HepG2 (cell line): ENCODE measurements around the gene PRKCE. TPM values are rescaled to one million over a fixed set of nuclear protein-coding genes. Genes with fewer than 3 reads are reported as not detected.

ENCODE experiments used
- ATAC-seq: fragments of 200-7000 bp; cut with Tn5 transposase; 3 replicates; pipeline ENCODE4 v1.9.1; 2020; ENCODE audit warnings: mild to moderate bottlenecking, moderate library complexity
- BruUV-seq: library from RNA; stranded (reverse); fragments of 400-500 nt; replicated peaks from 2 replicates; lab custom pipeline; 2021; lab: Mats Ljungman, UMichigan
- CTCF ChIA-PET: fragments of 300-600 bp; formaldehyde crosslinking; extraction: SDS; loops from one replicate; lab custom pipeline; 2021; ENCODE audit warnings: low total read pairs, inconsistent platforms, low intra/inter-chr PET ratio; lab: Yijun Ruan, JAX
- POLR2A ChIA-PET: fragments of 350-600 bp; sonication (Branson Sonifier 250); formaldehyde crosslinking; loops from one replicate; lab custom pipeline; 2020; ENCODE audit warnings: antibody characterized with exemption, inconsistent platforms; lab: Yijun Ruan, JAX
- DNase-seq: peaks from one replicate; pipeline ENCODE4 v3.0.0-alpha.2; 2015; ENCODE audit warnings: low spot score
- FAIRE-seq: peaks from 3 replicates; lab custom pipeline; 2011; peaks lifted over from hg19 to GRCh38; lab: Jason Lieb, UNC
- H2AFZ ChIP-seq: one replicate; pipeline ENCODE4 v1.6.1; 2011; ENCODE audit warnings: low read length, inconsistent platforms
- H3K27ac ChIP-seq: fragments of 300-600 bp; 3 replicates; pipeline ENCODE4 v1.8.0; 2011; ENCODE audit warnings: mixed run types, mild to moderate bottlenecking, mixed read lengths, low read length, inconsistent platforms; ENCODE audit not compliant: insufficient read depth; ENCODE audit errors: extremely low read length
- H3K27me3 ChIP-seq, 2 experiments: fragments of 200-600 bp in 1 of 2; 2 replicates in 1 of 2; 3 replicates in 1 of 2; pipeline versions ENCODE4 v1.6.0 to v1.8.0; 2011; ENCODE audit warnings: low read length in 2 of 2, mild to moderate bottlenecking in 2 of 2, moderate library complexity in 2 of 2, inconsistent platforms in 1 of 2; ENCODE audit not compliant: insufficient read depth in 2 of 2, control insufficient read depth in 1 of 2
- H3K36me3 ChIP-seq, 2 experiments: fragments of 200-600 bp in 1 of 2; replicated peaks in 1 of 2; 2 replicates in 1 of 2; 3 replicates in 1 of 2; pipeline versions ENCODE4 v1.5.1 to v1.8.0; 2011; ENCODE audit warnings: low read length in 2 of 2, inconsistent platforms in 1 of 2; ENCODE audit not compliant: insufficient read depth in 2 of 2, control insufficient read depth in 1 of 2
- H3K4me1 ChIP-seq: 2 replicates; pipeline ENCODE4 v1.5.1; 2012; ENCODE audit warnings: low read length, inconsistent platforms; ENCODE audit not compliant: insufficient read depth
- H3K4me2 ChIP-seq: 2 replicates; pipeline ENCODE4 v1.6.0; 2011; ENCODE audit warnings: low read depth, low read length, inconsistent platforms
- H3K4me3 ChIP-seq, 3 experiments: fragments of 200-600 bp in 1 of 3; sonication (generic), shearing (Covaris generic) in 1 of 3; replicated peaks in 1 of 3; 2 replicates each; pipeline ENCODE4 v1.5.1; 2011 to 2016; ENCODE audit warnings: low read length in 3 of 3, inconsistent platforms in 2 of 3, low read depth in 2 of 3, mild to moderate bottlenecking in 2 of 3, control low read depth in 1 of 3, mixed read lengths in 1 of 3; ENCODE audit not compliant: insufficient read depth in 1 of 3
- H3K79me2 ChIP-seq: one replicate; pipeline ENCODE4 v1.6.1; 2011; ENCODE audit warnings: low read length, inconsistent platforms; ENCODE audit not compliant: insufficient read depth
- H3K9ac ChIP-seq: 2 replicates; pipeline ENCODE4 v1.6.0; 2011; ENCODE audit warnings: mild to moderate bottlenecking, low read depth, low read length, inconsistent platforms; ENCODE audit not compliant: insufficient read depth
- H3K9me3 ChIP-seq: 2 replicates; pipeline ENCODE4 v1.5.1; 2012; ENCODE audit warnings: mild to moderate bottlenecking, low read length
- H4K20me1 ChIP-seq: 2 replicates; pipeline ENCODE4 v1.6.0; 2011; ENCODE audit warnings: inconsistent platforms, mild to moderate bottlenecking, low read length, moderate library complexity; ENCODE audit not compliant: insufficient read depth
- AGO2 ChIP-seq: fragments of 200-400 bp; formaldehyde crosslinking; optimal IDR thresholded peaks from 2 replicates; pipeline ENCODE3; 2017; ENCODE audit warnings: mild to moderate bottlenecking, low read depth, low read length, moderate library complexity
- BHLHE40 ChIP-seq: IDR thresholded peaks from 2 replicates; pipeline ENCODE4 v1.6.1; 2011; ENCODE audit warnings: low read length, improper control_type of control experiment
- CBFB ChIP-seq: sonication (generic); formaldehyde crosslinking; IDR thresholded peaks from 2 replicates; pipeline ENCODE4 v1.4.0; 2020; ENCODE audit warnings: missing genetic modification reagents
- CCDC6 ChIP-seq: sonication (generic); formaldehyde crosslinking; IDR thresholded peaks from 2 replicates; pipeline ENCODE4 v1.8.1; 2022; ENCODE audit warnings: mild to moderate bottlenecking, missing genetic modification reagents, moderate library complexity
- CENPX ChIP-seq: sonication (generic); formaldehyde crosslinking; IDR thresholded peaks from 2 replicates; pipeline ENCODE4 v1.9.0; 2021; ENCODE audit warnings: mild to moderate bottlenecking, missing genetic modification reagents, moderate library complexity
- FOXO1 ChIP-seq: sonication (generic); formaldehyde crosslinking; IDR thresholded peaks from 2 replicates; pipeline ENCODE4 v1.4.0; 2020; ENCODE audit warnings: missing genetic modification reagents
- HIVEP1 ChIP-seq: sonication (generic); formaldehyde crosslinking; IDR thresholded peaks from 2 replicates; pipeline ENCODE4 v1.4.0; 2020; ENCODE audit warnings: mild to moderate bottlenecking, missing genetic modification reagents
- KAT7 ChIP-seq: IDR thresholded peaks from 2 replicates; pipeline ENCODE4 v1.6.1; 2018; ENCODE audit warnings: borderline replicate concordance, missing compliant biosample characterization
- NFE2L1 ChIP-seq: sonication (generic); formaldehyde crosslinking; IDR thresholded peaks from 2 replicates; pipeline ENCODE4 v1.4.0; 2020; ENCODE audit warnings: missing genetic modification reagents, mild to moderate bottlenecking, borderline replicate concordance
- SALL2 ChIP-seq: sonication (generic); formaldehyde crosslinking; IDR thresholded peaks from 2 replicates; pipeline ENCODE4 v1.8.1; 2023; ENCODE audit warnings: mild to moderate bottlenecking, missing genetic modification reagents, inconsistent platforms
- SOX5 ChIP-seq: IDR thresholded peaks from 2 replicates; pipeline ENCODE4 v1.6.1; 2016; ENCODE audit warnings: borderline replicate concordance
- SRF ChIP-seq: IDR thresholded peaks from 2 replicates; pipeline ENCODE4 v1.6.1; 2011; ENCODE audit warnings: mild to moderate bottlenecking, low read depth, low read length, moderate library complexity
- ZBTB8A ChIP-seq: sonication (generic); formaldehyde crosslinking; IDR thresholded peaks from 2 replicates; pipeline ENCODE4 v1.4.0; 2020; ENCODE audit warnings: mild to moderate bottlenecking, low read depth, missing genetic modification reagents, borderline replicate concordance
- ZFP36L1 ChIP-seq: sonication (generic); formaldehyde crosslinking; IDR thresholded peaks from 2 replicates; pipeline ENCODE4 v1.8.0; 2022; ENCODE audit warnings: mild to moderate bottlenecking, missing genetic modification reagents, moderate library complexity
- ZFYVE20 ChIP-seq: sonication (generic); formaldehyde crosslinking; IDR thresholded peaks from 2 replicates; pipeline ENCODE4 v1.8.0; 2023; ENCODE audit warnings: low read depth, mild to moderate bottlenecking, moderate library complexity, missing genetic modification reagents, borderline replicate concordance
- ZNF558 ChIP-seq: sonication (generic); formaldehyde crosslinking; IDR thresholded peaks from 2 replicates; pipeline ENCODE4 v1.9.0; 2022; ENCODE audit warnings: mild to moderate bottlenecking, missing genetic modification reagents, borderline replicate concordance
- ZNF781 ChIP-seq: sonication (generic); formaldehyde crosslinking; IDR thresholded peaks from 2 replicates; pipeline ENCODE4 v1.5.1; 2020; ENCODE audit warnings: borderline replicate concordance, mild to moderate bottlenecking, missing genetic modification reagents; ENCODE audit errors: not compliant biosample characterization
- ZNF782 ChIP-seq: sonication (generic); formaldehyde crosslinking; IDR thresholded peaks from 2 replicates; pipeline ENCODE4 v1.4.0; 2020; ENCODE audit warnings: missing genetic modification reagents, mild to moderate bottlenecking, borderline replicate concordance
- WGBS: methylation state at CpG from one replicate; pipeline ENCODE4 v1.1.6; 2017; ENCODE audit warnings: low lambda C conversion rate; 5-methylcytosine and 5-hydroxymethylcytosine counted together
- in situ Hi-C: cut with HindIII; loops from 2 replicates; pipeline ENCODE4 v1.10.0; 2017; ENCODE audit warnings: low pct_unique_long_range_greater_than_20kb; ENCODE audit not compliant: extremely low pct_ligation_motif_present
- intact Hi-C: fragments of 100-400 bp; cut with micrococcal nuclease; formaldehyde crosslinking; loops from one replicate; pipeline ENCODE4 v1.10.0; 2022; ENCODE audit not compliant: unreplicated experiment
- polyA plus RNA-seq, 8 experiments: library from polyadenylated mRNA; depleted of rRNA in 3 of 8; stranded (reverse) in 7 of 8; unstranded in 1 of 8; fragments of >200 nt; fragmentation: Illumina TruSeq in 4 of 8; extraction: Trizol in 4 of 8; gene quantifications; 2 replicates each; pipeline versions ENCODE4 v1.2.1 to v1.2.3, GENCODE V29; 2011 to 2016; ENCODE audit warnings: low read depth in 4 of 8, missing spikeins in 1 of 8, mixed read lengths in 1 of 8; ENCODE audit not compliant: insufficient read depth in 1 of 8
- total RNA-seq, 5 experiments: library from RNA; depleted of rRNA; stranded (reverse); fragments of >200 nt; fragmentation: Illumina TruSeq; extraction: Trizol; gene quantifications; 2 replicates each; pipeline ENCODE4 v1.2.3, GENCODE V29; 2016; ENCODE audit warnings: low read depth in 1 of 5
- TF ChIP-seq, protein P1 (sequence below): sonication (generic); formaldehyde crosslinking; conservative IDR thresholded peaks from 2 replicates; pipeline ENCODE4 v1.5.0; 2020; ENCODE audit warnings: missing genetic modification reagents
- TF ChIP-seq, protein P2 (sequence below): sonication (generic); formaldehyde crosslinking; conservative IDR thresholded peaks from 2 replicates; pipeline ENCODE4 v1.8.0; 2022; ENCODE audit warnings: low read depth, missing genetic modification reagents
- TF ChIP-seq, protein P3 (sequence below): sonication (generic); formaldehyde crosslinking; IDR thresholded peaks from 2 replicates; pipeline ENCODE4 v1.4.0; 2020; ENCODE audit warnings: low read depth, mild to moderate bottlenecking, missing genetic modification reagents

PRKCE gene
- total and polyA plus RNA-seq, 2 of the 13 experiments (the other 11 are each of a cell fraction or from before 2014, with no cell fraction given): 1.0 to 3.9 TPM

DNA sequence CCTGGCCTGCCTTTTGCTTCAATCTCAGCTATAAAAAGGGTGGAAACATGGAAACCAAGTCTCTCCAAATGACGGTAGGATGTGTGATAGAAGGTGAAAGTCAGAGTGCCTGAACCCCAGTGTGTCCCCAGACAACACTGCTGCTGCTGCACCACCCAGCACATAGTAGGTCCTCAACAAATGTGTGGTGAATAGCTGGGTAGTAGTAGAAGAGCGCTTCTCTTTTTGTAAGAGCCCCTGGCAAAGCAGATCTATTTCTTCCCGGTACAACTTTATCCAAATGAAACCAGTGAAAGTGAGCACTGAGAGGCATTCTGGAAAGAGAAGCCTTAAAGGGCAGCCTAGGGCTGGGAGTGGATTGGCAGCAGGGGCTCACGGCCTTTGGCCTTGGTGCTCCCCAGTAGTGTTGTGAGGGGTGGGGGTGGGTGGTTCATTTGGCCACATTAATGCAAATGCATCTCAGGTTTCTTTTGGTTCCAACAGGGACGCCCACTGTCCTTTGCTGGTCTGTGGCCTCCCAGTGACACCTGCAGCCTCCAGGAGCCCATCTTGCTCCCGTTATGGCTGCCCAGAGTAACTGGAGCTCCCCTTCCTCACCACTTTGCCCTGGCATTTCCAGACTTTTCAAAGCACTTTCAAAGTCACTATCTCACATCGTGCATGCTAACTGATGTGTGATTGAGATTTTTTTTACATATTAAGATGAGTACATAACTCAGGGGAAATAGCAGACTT lies 341.4 kb downstream of the PRKCE start:
- WGBS: 15% methylated on average over 7 of the region's 7 CpGs
- TSS peak; percentile 51 for BruUV-seq
- in situ Hi-C loops: loop anchor here (5.0 kb wide), 2 partner anchors 304 to 379 kb away; partner anchors contain the start of gene EPAS1
- no peaks in the 10 kb centered on the region for H3K79me2 ChIP-seq
- DNase-seq: no peak
- H3K27me3 ChIP-seq: no peaks in the 10 kb centered on the region
- peak overlapping the region in 2 of 3 experiments; percentile 13 to 59; a peak in 3 of 6 replicates for H3K4me3 ChIP-seq
- no peaks in the 10 kb centered on the region for H4K20me1 ChIP-seq
- no peak overlapping the region for H2AFZ ChIP-seq
- intact Hi-C loops: loop anchor here (1.0 to 5.0 kb wide), 6 partner anchors 9 to 468 kb away; partner anchors contain the start of gene EPAS1
- H3K9me3 ChIP-seq: no peaks in the 10 kb centered on the region
- peak overlapping the region; percentile 78 for H3K4me2 ChIP-seq
- peak overlapping the region; percentile 72 for H3K27ac ChIP-seq
- H3K36me3 ChIP-seq: no peaks in the 10 kb centered on the region
- no peak for FAIRE-seq
- ChIA-PET POLR2A (interaction anchor here (0.7 to 2.7 kb wide), 11 partner anchors 9 to 1790 kb away, joined by 3 to 20 read pairs (median 3); partner anchors contain the start of genes EPAS1 and MSH6), CTCF (interaction anchor here (0.8 to 2.5 kb wide), 4 partner anchors 18 to 468 kb away, joined by 3 to 12 read pairs (median 6); no protein-coding TSS in a partner anchor)
- ATAC-seq: peak; percentile 52
- H3K9ac ChIP-seq: peak overlapping the region; percentile 24; the same call in 1 of the 2 replicates
- H3K4me1 ChIP-seq: peaks cover 36% of the 10 kb centered on the region
- TF ChIP-seq ZFYVE20 (CRISPR knock-in tag) (no peak), ZNF781 (peak; percentile 44), NFE2L1 (CRISPR knock-in tag) (no peak), CBFB (CRISPR knock-in tag) (no peak), ZNF782 (CRISPR knock-in tag) (no peak), CENPX (CRISPR knock-in tag) (0 out of 2 replicates have a peak, but pooled peaks have one; percentile 61), KAT7 (no peak), SRF (no peak), HIVEP1 (no peak), SALL2 (0 out of 2 replicates have a peak, but pooled peaks have one; percentile 2), BHLHE40 (no peak), CCDC6 (CRISPR knock-in tag) (no peak), ZFP36L1 (CRISPR knock-in tag) (no peak), ZNF558 (CRISPR knock-in tag) (no peak), FOXO1 (CRISPR knock-in tag) (no peak), ZBTB8A (CRISPR knock-in tag) (no peak), AGO2 (no peak), SOX5 (CRISPR knock-in tag) (no peak)
- TF ChIP-seq, protein P1, sequence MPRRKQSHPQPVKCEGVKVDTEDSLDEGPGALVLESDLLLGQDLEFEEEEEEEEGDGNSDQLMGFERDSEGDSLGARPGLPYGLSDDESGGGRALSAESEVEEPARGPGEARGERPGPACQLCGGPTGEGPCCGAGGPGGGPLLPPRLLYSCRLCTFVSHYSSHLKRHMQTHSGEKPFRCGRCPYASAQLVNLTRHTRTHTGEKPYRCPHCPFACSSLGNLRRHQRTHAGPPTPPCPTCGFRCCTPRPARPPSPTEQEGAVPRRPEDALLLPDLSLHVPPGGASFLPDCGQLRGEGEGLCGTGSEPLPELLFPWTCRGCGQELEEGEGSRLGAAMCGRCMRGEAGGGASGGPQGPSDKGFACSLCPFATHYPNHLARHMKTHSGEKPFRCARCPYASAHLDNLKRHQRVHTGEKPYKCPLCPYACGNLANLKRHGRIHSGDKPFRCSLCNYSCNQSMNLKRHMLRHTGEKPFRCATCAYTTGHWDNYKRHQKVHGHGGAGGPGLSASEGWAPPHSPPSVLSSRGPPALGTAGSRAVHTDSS: no peak
- TF ChIP-seq, protein P2, sequence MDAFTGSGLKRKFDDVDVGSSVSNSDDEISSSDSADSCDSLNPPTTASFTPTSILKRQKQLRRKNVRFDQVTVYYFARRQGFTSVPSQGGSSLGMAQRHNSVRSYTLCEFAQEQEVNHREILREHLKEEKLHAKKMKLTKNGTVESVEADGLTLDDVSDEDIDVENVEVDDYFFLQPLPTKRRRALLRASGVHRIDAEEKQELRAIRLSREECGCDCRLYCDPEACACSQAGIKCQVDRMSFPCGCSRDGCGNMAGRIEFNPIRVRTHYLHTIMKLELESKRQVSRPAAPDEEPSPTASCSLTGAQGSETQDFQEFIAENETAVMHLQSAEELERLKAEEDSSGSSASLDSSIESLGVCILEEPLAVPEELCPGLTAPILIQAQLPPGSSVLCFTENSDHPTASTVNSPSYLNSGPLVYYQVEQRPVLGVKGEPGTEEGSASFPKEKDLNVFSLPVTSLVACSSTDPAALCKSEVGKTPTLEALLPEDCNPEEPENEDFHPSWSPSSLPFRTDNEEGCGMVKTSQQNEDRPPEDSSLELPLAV: no peak
- TF ChIP-seq, protein P3, sequence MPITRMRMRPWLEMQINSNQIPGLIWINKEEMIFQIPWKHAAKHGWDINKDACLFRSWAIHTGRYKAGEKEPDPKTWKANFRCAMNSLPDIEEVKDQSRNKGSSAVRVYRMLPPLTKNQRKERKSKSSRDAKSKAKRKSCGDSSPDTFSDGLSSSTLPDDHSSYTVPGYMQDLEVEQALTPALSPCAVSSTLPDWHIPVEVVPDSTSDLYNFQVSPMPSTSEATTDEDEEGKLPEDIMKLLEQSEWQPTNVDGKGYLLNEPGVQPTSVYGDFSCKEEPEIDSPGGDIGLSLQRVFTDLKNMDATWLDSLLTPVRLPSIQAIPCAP (CRISPR knock-in tag): no peak
